Left lung (tissue), 10 donors: ENCODE results near the gene TCFL5. TPM values are rescaled to one million over a fixed set of nuclear protein-coding genes. Genes with fewer than 3 reads are reported as not detected.

Experiments
- ATAC-seq: fragments of 200-7000 bp; cut with Tn5 transposase; one replicate; pipeline ENCODE4 v1.9.1; 2020; ENCODE audit warnings: moderate library complexity
- DNase-seq, 4 donors: peaks; one replicate each; pipeline ENCODE4 v3.0.0-alpha.2; 2013 to 2020
- H3K27ac ChIP-seq, 2 donors: fragments of 200-600 bp; sonication (generic) in 1 of 2; one replicate each; pipeline versions ENCODE4 v1.5.0 to v1.8.0; 2020 to 2021
- H3K27me3 ChIP-seq, 2 donors: fragments of 200-600 bp; sonication (generic) in 1 of 2; one replicate each; pipeline versions ENCODE4 v1.5.0 to v1.8.0; 2020 to 2021
- H3K36me3 ChIP-seq, 2 donors: fragments of 200-600 bp; sonication (generic) in 1 of 2; one replicate each; pipeline versions ENCODE4 v1.5.0 to v1.8.0; 2020 to 2021
- H3K4me1 ChIP-seq, 2 donors: fragments of 200-600 bp; one replicate each; pipeline ENCODE4 v1.8.0; 2021
- H3K4me3 ChIP-seq, 2 donors: fragments of 200-600 bp; sonication (generic) in 1 of 2; one replicate each; pipeline versions ENCODE4 v1.5.0 to v1.8.0; 2020 to 2021; ENCODE audit warnings: mild to moderate bottlenecking in 1 of 2
- H3K9me3 ChIP-seq, 2 donors: fragments of 200-600 bp; sonication (generic) in 1 of 2; one replicate each; pipeline versions ENCODE4 v1.5.0 to v1.8.0; 2020 to 2021
- CTCF ChIP-seq, 2 donors: fragments of 200-600 bp; sonication (generic) in 1 of 2; IDR thresholded peaks; one replicate each; pipeline versions ENCODE4 v1.5.0 to v1.8.0; 2021; ENCODE audit warnings: antibody characterized with exemption in 2 of 2
- intact Hi-C, 2 donors: fragments of 100-400 bp; cut with DNase I; formaldehyde crosslinking; loops; one replicate each; pipeline versions ENCODE4 v1.11.2 to v1.14.2; 2022
- polyA plus RNA-seq, 6 donors: library from polyadenylated mRNA; unstranded; fragments of 120-200 nt; gene quantifications; one replicate each; pipeline ENCODE4 v1.2.1, GENCODE V29; 2013; ENCODE audit not compliant: insufficient read length in 6 of 6
- total RNA-seq, 2 donors: library from RNA; stranded (reverse); fragmentation: NEBNext Ultra II Directional; extraction: Animal tissue kit (Norgen Biotek cat#: 25700); gene quantifications; one replicate each; pipeline ENCODE4 v1.2.1, GENCODE V29; 2021
- donor health status: DM: no; HTN: yes; CAD: no.
- donor health status: DM: no; HTN: no; CAD: no.

Gene TCFL5
- total and polyA plus RNA-seq, 8 donors: 7.4 to 13.7 (median 10.9) TPM

DNA sequence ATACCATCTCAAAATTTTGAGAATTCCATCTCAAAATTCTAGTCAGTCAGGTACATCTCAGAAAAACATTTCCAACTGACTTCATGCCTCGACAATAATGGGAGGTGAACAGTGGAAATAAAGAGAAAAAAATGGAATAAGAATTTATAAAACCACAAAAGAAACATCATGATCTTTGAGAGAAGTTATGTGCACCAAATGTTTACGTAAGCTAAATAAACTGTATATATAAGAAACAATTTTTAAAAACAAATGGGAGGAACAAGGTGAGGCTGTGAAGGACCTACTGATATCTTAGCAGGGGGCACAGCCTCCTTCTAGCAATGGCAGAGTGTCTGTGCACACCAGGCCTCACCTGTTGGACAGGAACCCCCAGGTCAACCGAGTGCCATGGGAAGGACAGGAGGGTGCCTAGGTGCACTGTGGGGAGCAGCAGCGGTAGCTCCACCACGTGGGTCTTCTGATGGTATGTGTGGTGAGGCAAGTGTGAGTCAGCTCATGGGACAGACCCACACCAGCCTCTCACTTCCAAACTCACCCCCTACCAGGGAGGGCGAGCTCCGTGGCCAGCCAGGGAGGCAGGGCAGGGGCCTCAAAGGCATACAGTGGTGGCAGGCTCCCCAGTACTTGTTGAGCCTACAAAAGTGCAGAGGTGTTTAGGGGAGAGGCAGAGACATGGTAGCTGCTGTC is 41.4 kb upstream of the TCFL5 start:
- no peaks in the 10 kb centered on the region for H3K9me3 ChIP-seq
- peaks cover 7 to 21% of the 10 kb centered on the region in 2 donors for H3K4me1 ChIP-seq
- TF ChIP-seq CTCF (IDR thresholded peaks at IDR 0.05): no peak
- H3K36me3 ChIP-seq: peaks cover 15 to 73% of the 10 kb centered on the region in 2 donors
- H3K27me3 ChIP-seq: no peaks in the 10 kb centered on the region
- DNase-seq: no peak
- no peak overlapping the region for H3K27ac ChIP-seq
- ATAC-seq: no peak
- H3K4me3 ChIP-seq: no peak overlapping the region
- intact Hi-C loops: no loop called here

- no peaks in the 10 kb centered on the region for H3K27me3 ChIP-seq
- no peak overlapping the region for H3K4me3 ChIP-seq
- intact Hi-C loops: loop anchor here in 1 of 2 donors (2.0 kb wide), 1 partner anchor 107 kb away; no protein-coding TSS in a partner anchor
- no peak for TF ChIP-seq CTCF (IDR thresholded peaks at IDR 0.05)
- peaks cover 7 to 21% of the 10 kb centered on the region in 2 donors for H3K4me1 ChIP-seq
- ATAC-seq: no peak
- DNase-seq: no peak
- no peaks in the 10 kb centered on the region for H3K9me3 ChIP-seq
- H3K27ac ChIP-seq: no peak overlapping the region
- H3K36me3 ChIP-seq: peaks cover 15 to 68% of the 10 kb centered on the region in 2 donors
These were observed 40.3 kb upstream of the TCFL5 start for GRCh38 chr20:62901891-62902290.

- TF ChIP-seq CTCF (IDR thresholded peaks at IDR 0.05): no peak
- Histone ChIP-seq H3K27me3 (no peaks in the 10 kb centered on the region), H3K9me3 (no peaks in the 10 kb centered on the region), H3K36me3 (peaks cover 10 to 68% of the 10 kb centered on the region in 2 donors), H3K4me1 (peaks cover 7 to 21% of the 10 kb centered on the region in 2 donors), H3K27ac (peak overlapping the region in 1 of 2 donors; percentile 7), H3K4me3 (no peak overlapping the region)
- intact Hi-C loops: loop anchor here in 1 of 2 donors (2.0 kb wide), 1 partner anchor 108 kb away; no protein-coding TSS in a partner anchor
- ATAC-seq (peak; percentile 37), DNase-seq (peak in 2 of 4 donors; percentile 36 to 68)
These were observed 39.3 kb upstream of the TCFL5 start for GRCh38 chr20:62900692-62901584.

DNA sequence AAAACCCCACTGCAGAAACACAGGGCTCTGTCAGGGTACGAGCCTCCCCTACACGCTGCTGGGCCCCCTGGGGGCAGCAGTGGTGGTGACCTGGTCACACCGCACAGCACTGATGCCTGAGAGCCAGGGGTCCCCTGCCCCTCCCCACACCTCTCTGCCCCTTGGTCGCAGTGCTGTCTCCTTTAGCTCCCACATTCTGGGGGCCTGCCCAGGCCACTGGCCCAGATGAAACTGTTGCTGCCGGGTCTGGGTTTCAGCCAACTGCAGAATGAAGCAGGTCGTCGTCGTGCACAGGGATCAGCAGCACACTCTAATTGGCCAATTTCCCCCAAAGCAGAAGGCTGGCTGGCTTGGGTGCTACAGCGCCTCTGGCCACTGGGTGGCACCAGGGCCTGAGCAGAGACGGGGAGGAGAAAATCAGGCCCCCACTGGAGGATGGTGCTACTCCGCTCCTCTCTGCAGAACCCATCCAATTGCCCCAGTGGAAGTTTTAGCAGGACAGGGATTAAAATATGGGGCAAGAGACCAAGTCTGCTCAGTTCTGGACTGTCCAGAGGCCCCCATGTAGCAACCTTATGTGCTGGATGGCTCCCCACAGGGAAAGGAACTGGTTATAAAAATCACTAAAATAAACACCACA is 38.5 kb upstream of the TCFL5 start:
- peak overlapping the region in 1 of 2 donors; percentile 7 for H3K27ac ChIP-seq
- DNase-seq (peak; percentile 50 to 86 (median 75)), ATAC-seq (peak; percentile 94)
- peaks cover 7 to 21% of the 10 kb centered on the region in 2 donors for H3K4me1 ChIP-seq
- intact Hi-C loops: loop anchor here in 1 of 2 donors (2.0 kb wide), 1 partner anchor 109 kb away; no protein-coding TSS in a partner anchor
- H3K9me3 ChIP-seq: no peaks in the 10 kb centered on the region
- peaks cover 3 to 68% of the 10 kb centered on the region in 2 donors for H3K36me3 ChIP-seq
- peak; percentile 84 to 91 for TF ChIP-seq CTCF (IDR thresholded peaks at IDR 0.05)
- no peak overlapping the region for H3K4me3 ChIP-seq
- H3K27me3 ChIP-seq: no peaks in the 10 kb centered on the region
